Esophagus (tissue), 2 donors: Measurements from ENCODE around the gene ARHGAP29. TPM values are rescaled to one million over a fixed set of nuclear protein-coding genes. Genes with fewer than 3 reads are reported as not detected.
A peak's percentile ranks its signal among the peaks of the same experiment; 100 is the strongest.

Experiments
- H3K27ac ChIP-seq, 2 donors: one replicate each; pipeline ENCODE4 v1.5.1; 2013; ENCODE audit warnings: low read depth in 2 of 2, mild to moderate bottlenecking in 2 of 2, inconsistent platforms in 1 of 2, low read length in 1 of 2, moderate library complexity in 1 of 2
- H3K27me3 ChIP-seq, 2 donors: one replicate each; pipeline ENCODE4 v1.6.1; 2013; ENCODE audit warnings: low read length in 2 of 2, control low read depth in 1 of 2, mild to moderate bottlenecking in 1 of 2; ENCODE audit not compliant: insufficient read depth in 2 of 2, control insufficient read depth in 1 of 2
- H3K36me3 ChIP-seq, 2 donors: one replicate each; pipeline ENCODE4 v1.6.1; 2013; ENCODE audit warnings: low read length in 1 of 2; ENCODE audit not compliant: control insufficient read depth in 2 of 2, insufficient read depth in 2 of 2
- H3K4me1 ChIP-seq, 2 donors: one replicate each; pipeline ENCODE4 v1.6.1; 2013; ENCODE audit warnings: low read length in 1 of 2; ENCODE audit not compliant: control insufficient read depth in 2 of 2, insufficient read depth in 2 of 2
- H3K4me3 ChIP-seq, 2 donors: one replicate each; pipeline ENCODE4 v1.5.1; 2013; ENCODE audit warnings: low read length in 2 of 2, mild to moderate bottlenecking in 2 of 2, low read depth in 1 of 2, moderate library complexity in 1 of 2
- H3K9me3 ChIP-seq, 2 donors: one replicate each; pipeline ENCODE4 v1.6.1; 2013; ENCODE audit warnings: mild to moderate bottlenecking in 2 of 2, low read depth in 1 of 2, low read length in 1 of 2, moderate library complexity in 1 of 2; ENCODE audit not compliant: control insufficient read depth in 2 of 2, insufficient read depth in 1 of 2
- WGBS, 2 donors: extraction: QIAGEN DNeasy Blood & Tissue Kit; methylation state at CpG; one replicate each; pipeline ENCODE4 v1.1.7; 2013; 5-methylcytosine and 5-hydroxymethylcytosine counted together
- polyA plus RNA-seq, 2 donors: library from polyadenylated mRNA; stranded (reverse); fragments of 200-250 nt; gene quantifications; one replicate each; pipeline ENCODE4 v1.2.3, GENCODE V29; 2013
- donor health status: healthy with polysubstance abuse.
- donor health status: Bipolar disorder and iron deficiency.

Gene ARHGAP29
- polyA plus RNA-seq, 2 donors: 2.7 to 2.8 TPM

- WGBS, 2 donors: 72 to 75% methylated on average over 1 of the region's 1 CpG
- Histone ChIP-seq H3K9me3 (no peaks in the 10 kb centered on the region), H3K4me1 (no peaks in the 10 kb centered on the region), H3K4me3 (no peak overlapping the region), H3K27ac (no peak overlapping the region), H3K27me3 (no peaks in the 10 kb centered on the region), H3K36me3 (no peaks in the 10 kb centered on the region)
These were observed 41.7 kb upstream of the ARHGAP29 start for GRCh38 chr1:94279038-94279437.

GRCh38 chr1:94276988-94277434, 39.6 kb upstream of the ARHGAP29 start:
- WGBS, 2 donors: 46 to 63% methylated on average over 4 of the region's 4 CpGs

GRCh38 chr1:94275083-94275482, 37.7 kb upstream of the ARHGAP29 start:
- H3K27ac ChIP-seq: no peak overlapping the region
- no peaks in the 10 kb centered on the region for H3K4me1 ChIP-seq
- H3K4me3 ChIP-seq: no peak overlapping the region
- H3K27me3 ChIP-seq: no peaks in the 10 kb centered on the region
- no peaks in the 10 kb centered on the region for H3K36me3 ChIP-seq
- WGBS, 2 donors: 51 to 67% methylated on average over 2 of the region's 2 CpGs
- H3K9me3 ChIP-seq: no peaks in the 10 kb centered on the region

More at GRCh38 chr1:94276988-94277434, 39.6 kb upstream of the ARHGAP29 start:
- peak overlapping the region in 1 of 2 donors; percentile 20 for H3K27ac ChIP-seq
- H3K9me3 ChIP-seq: no peaks in the 10 kb centered on the region
- no peak overlapping the region for H3K4me3 ChIP-seq
- no peaks in the 10 kb centered on the region for H3K27me3 ChIP-seq
- H3K4me1 ChIP-seq: no peaks in the 10 kb centered on the region
- H3K36me3 ChIP-seq: no peaks in the 10 kb centered on the region

GRCh38 chr1:94274561-94274960, 37.2 kb upstream of the ARHGAP29 start:
- H3K36me3 ChIP-seq: no peaks in the 10 kb centered on the region
- H3K4me1 ChIP-seq: no peaks in the 10 kb centered on the region
- H3K27ac ChIP-seq: no peak overlapping the region
- 64 to 70% methylated on average over 2 of the region's 2 CpGs for WGBS, 2 donors
- no peaks in the 10 kb centered on the region for H3K9me3 ChIP-seq
- H3K4me3 ChIP-seq: no peak overlapping the region
- H3K27me3 ChIP-seq: no peaks in the 10 kb centered on the region

- no peaks in the 10 kb centered on the region for H3K27me3 ChIP-seq
- H3K4me3 ChIP-seq: no peak overlapping the region
- WGBS, 2 donors: 43 to 64% methylated on average over 4 of the region's 4 CpGs
- no peaks in the 10 kb centered on the region for H3K36me3 ChIP-seq
- no peaks in the 10 kb centered on the region for H3K9me3 ChIP-seq
- no peak overlapping the region for H3K27ac ChIP-seq
- no peaks in the 10 kb centered on the region for H3K4me1 ChIP-seq
These were observed 35.7 kb upstream of the ARHGAP29 start for GRCh38 chr1:94273111-94273510.

- no peaks in the 10 kb centered on the region for H3K27me3 ChIP-seq
- H3K9me3 ChIP-seq: no peaks in the 10 kb centered on the region
- 75 to 82% methylated on average over 1 of the region's 1 CpG for WGBS, 2 donors
- H3K4me3 ChIP-seq: no peak overlapping the region
- H3K4me1 ChIP-seq: no peaks in the 10 kb centered on the region
- H3K27ac ChIP-seq: no peak overlapping the region
- H3K36me3 ChIP-seq: no peaks in the 10 kb centered on the region
These were observed 35.0 kb upstream of the ARHGAP29 start for GRCh38 chr1:94272388-94272787.

- no peaks in the 10 kb centered on the region for H3K36me3 ChIP-seq
- no peaks in the 10 kb centered on the region for H3K4me1 ChIP-seq
- WGBS, 2 donors: 85 to 91% methylated on average over 2 of the region's 2 CpGs
- no peak overlapping the region for H3K4me3 ChIP-seq
- no peaks in the 10 kb centered on the region for H3K27me3 ChIP-seq
- no peak overlapping the region for H3K27ac ChIP-seq
- no peaks in the 10 kb centered on the region for H3K9me3 ChIP-seq
These were observed 34.0 kb upstream of the ARHGAP29 start for GRCh38 chr1:94271373-94271772.

GRCh38 chr1:94270801-94271203, 33.4 kb upstream of the ARHGAP29 start:
- Histone ChIP-seq H3K4me1 (no peaks in the 10 kb centered on the region), H3K36me3 (no peaks in the 10 kb centered on the region), H3K27ac (no peak overlapping the region), H3K27me3 (no peaks in the 10 kb centered on the region), H3K9me3 (no peaks in the 10 kb centered on the region), H3K4me3 (no peak overlapping the region)
- WGBS, 2 donors: 85 to 91% methylated on average over 2 of the region's 2 CpGs

- H3K27me3 ChIP-seq: no peaks in the 10 kb centered on the region
- H3K9me3 ChIP-seq: no peaks in the 10 kb centered on the region
- no peak overlapping the region for H3K27ac ChIP-seq
- H3K36me3 ChIP-seq: no peaks in the 10 kb centered on the region
- 85 to 86% methylated on average over 2 of the region's 2 CpGs for WGBS, 2 donors
- no peak overlapping the region for H3K4me3 ChIP-seq
- no peaks in the 10 kb centered on the region for H3K4me1 ChIP-seq
These were observed 32.5 kb upstream of the ARHGAP29 start for GRCh38 chr1:94269921-94270320.

GRCh38 chr1:94265906-94266305, 28.5 kb upstream of the ARHGAP29 start:
- Histone ChIP-seq H3K9me3 (no peaks in the 10 kb centered on the region), H3K36me3 (no peaks in the 10 kb centered on the region), H3K4me1 (no peaks in the 10 kb centered on the region), H3K4me3 (no peak overlapping the region), H3K27me3 (no peaks in the 10 kb centered on the region), H3K27ac (no peak overlapping the region)
- 70 to 79% methylated on average over 2 of the region's 2 CpGs for WGBS, 2 donors
